Stomach (tissue), 9 donors: Measurements from ENCODE around the gene ETS1. TPM values are rescaled to one million over a fixed set of nuclear protein-coding genes. Genes with fewer than 3 reads are reported as not detected.

ENCODE experiments used
- DNase-seq, 2 donors: peaks; one replicate each; pipeline versions ENCODE4 v3.0.0 to v3.0.0-alpha.2; 2013 to 2019
- H3K27ac ChIP-seq, 5 donors: fragments of 200-600 bp in 4 of 5; sonication (generic) in 4 of 5; one replicate each; pipeline ENCODE4 v1.5.1; 2013 to 2019; ENCODE audit warnings: mild to moderate bottlenecking in 1 of 5, moderate library complexity in 1 of 5
- H3K27me3 ChIP-seq, 3 donors: fragments of 200-600 bp; sonication (generic); one replicate each; pipeline ENCODE4 v1.5.1; 2017 to 2019; ENCODE audit warnings: mixed run types in 1 of 3
- H3K36me3 ChIP-seq, 4 donors: fragments of 200-600 bp; sonication (generic); 1 replicate in 3 of 4; 2 replicates in 1 of 4; pipeline ENCODE4 v1.5.1; 2016 to 2019
- H3K4me1 ChIP-seq, 4 donors: fragments of 200-600 bp; sonication (generic); one replicate each; pipeline ENCODE4 v1.5.1; 2016 to 2019
- H3K4me3 ChIP-seq, 4 donors: fragments of 200-600 bp; sonication (generic) in 3 of 4; one replicate each; pipeline ENCODE4 v1.5.1; 2016 to 2019; ENCODE audit warnings: mild to moderate bottlenecking in 1 of 4
- H3K9me3 ChIP-seq, 4 donors: fragments of 200-600 bp; sonication (generic); one replicate each; pipeline ENCODE4 v1.5.1; 2016 to 2019
- CTCF ChIP-seq, 7 experiments: fragments of 450-650 bp in 4 of 7; fragments of 200-600 bp in 3 of 7; sonication (generic) in 3 of 7; IDR thresholded peaks; one replicate each; pipeline ENCODE4 v1.5.1; 2016 to 2019; ENCODE audit warnings: antibody characterized with exemption in 7 of 7, control low read depth in 2 of 7, mild to moderate bottlenecking in 1 of 7
- EP300 ChIP-seq: sonication (generic); formaldehyde crosslinking; IDR thresholded peaks from one replicate; pipeline ENCODE4 v1.6.1; 2017; ENCODE audit warnings: antibody characterized with exemption
- POLR2A ChIP-seq, 4 donors: fragments of 450-650 bp; IDR thresholded peaks; one replicate each; pipeline ENCODE4 v1.6.1; 2016; ENCODE audit warnings: antibody characterized with exemption in 4 of 4, control low read depth in 2 of 4, mild to moderate bottlenecking in 1 of 4, moderate library complexity in 1 of 4
- POLR2AphosphoS5 ChIP-seq, 3 donors: sonication (generic); formaldehyde crosslinking; IDR thresholded peaks; one replicate each; pipeline ENCODE4 v1.6.1; 2016; ENCODE audit warnings: antibody characterized with exemption in 3 of 3
- WGBS, 5 donors: extraction: QIAGEN DNeasy Blood & Tissue Kit in 3 of 5; methylation state at CpG; one replicate each; pipeline versions ENCODE4 v1.1.5 to v1.1.7; 2013 to 2018; 5-methylcytosine and 5-hydroxymethylcytosine counted together
- intact Hi-C: fragments of 100-400 bp; cut with DNase I; formaldehyde crosslinking; loops from one replicate; pipeline ENCODE4 v1.15.1; 2023; ENCODE audit warnings: low total_unique reads
- polyA plus RNA-seq, 3 donors: library from polyadenylated mRNA; stranded (reverse); fragments of 200-250 nt; gene quantifications; one replicate each; pipeline ENCODE4 v1.2.3, GENCODE V29; 2013
- total RNA-seq, 5 donors: library from RNA; depleted of rRNA; stranded (reverse); fragments of >200 nt; gene quantifications; one replicate each; pipeline versions ENCODE4 v1.1.0 to v1.2.3, GENCODE V29; 2014 to 2016
- donor health status: healthy with polysubstance abuse.
- donor health status: Bipolar disorder and iron deficiency.
- donor health status: healthy.

The ETS1 gene
- total and polyA plus RNA-seq, 8 donors, result 7.0 to 72.5 (median 22.5) TPM

- intact Hi-C loops, result no loop called here
- Histone ChIP-seq H3K27ac (peak overlapping the region in 3 of 5 donors; percentile 18 to 56 (median 35)), H3K4me1 (peaks cover 0 to 23% (median 11%) of the 10 kb centered on the region in 4 donors), H3K27me3 (peaks cover 0 to 14% (median 0%) of the 10 kb centered on the region in 3 donors), H3K4me3 (no peak overlapping the region), H3K36me3 (no peaks in the 10 kb centered on the region), H3K9me3 (no peaks in the 10 kb centered on the region)
- TF ChIP-seq POLR2A (IDR thresholded peaks at IDR 0.05) (no peak), POLR2AphosphoS5 (IDR thresholded peaks at IDR 0.05) (no peak)
- WGBS, 5 donors, result 56 to 71% (median 63%) methylated on average over 9 of the region's 9 CpGs
- DNase-seq, result no peak
Measured at GRCh38 chr11:128575174-128575960, 12.0 kb downstream of the ETS1 start.

DNA sequence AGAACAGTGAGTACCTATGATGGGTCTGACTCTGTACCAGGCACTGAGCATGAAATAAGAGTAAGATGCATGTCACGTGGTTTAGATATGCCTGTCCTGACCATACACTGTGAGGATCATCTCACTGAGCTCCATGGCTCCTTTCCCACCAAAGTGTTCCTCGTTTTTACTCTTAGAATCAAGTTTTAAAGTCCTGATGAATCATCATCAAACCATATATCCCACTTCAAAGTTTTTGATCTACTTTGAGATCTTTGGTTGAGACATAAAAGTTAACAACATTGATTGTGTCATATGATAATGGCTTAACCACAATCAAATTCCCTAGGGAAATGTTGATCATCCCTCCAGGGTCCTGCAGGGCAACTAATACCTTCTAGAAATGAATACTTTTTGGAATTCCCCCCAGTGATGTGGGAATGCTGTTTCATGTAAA lies 12.8 kb downstream of the ETS1 start:
- WGBS, 5 donors, result 70 to 88% (median 77%) methylated on average over 2 of the region's 2 CpGs
- Histone ChIP-seq H3K4me1 (peaks cover 0 to 23% (median 11%) of the 10 kb centered on the region in 4 donors), H3K27me3 (peaks cover 0 to 14% (median 0%) of the 10 kb centered on the region in 3 donors), H3K27ac (peak overlapping the region in 1 of 5 donors; percentile 56), H3K4me3 (no peak overlapping the region), H3K9me3 (no peaks in the 10 kb centered on the region), H3K36me3 (no peaks in the 10 kb centered on the region)
- no peak for DNase-seq
- intact Hi-C loops, result no loop called here
- TF ChIP-seq CTCF (IDR thresholded peaks at IDR 0.05), result no peak

DNA sequence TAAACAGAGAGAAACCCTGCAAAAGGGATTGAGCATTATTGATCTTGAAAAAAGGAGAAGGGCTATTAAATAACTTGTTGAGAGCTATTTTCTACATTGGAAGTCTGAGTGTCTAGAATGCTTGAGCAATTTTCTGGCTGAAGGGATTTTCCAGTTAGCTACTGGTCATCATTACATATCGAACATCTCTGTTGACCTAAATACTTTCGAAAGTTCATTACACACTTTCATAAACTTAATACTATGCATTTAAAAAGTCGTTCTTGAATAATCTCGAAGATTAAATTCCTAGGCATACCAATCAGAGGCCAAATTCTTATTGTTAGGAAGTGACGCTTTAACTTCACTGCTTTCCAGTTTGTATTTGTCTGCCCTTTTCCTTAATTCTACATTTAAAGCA lies 13.7 kb downstream of the ETS1 start:
- no peak overlapping the region for H3K27ac ChIP-seq
- intact Hi-C loops, result no loop called here

DNA sequence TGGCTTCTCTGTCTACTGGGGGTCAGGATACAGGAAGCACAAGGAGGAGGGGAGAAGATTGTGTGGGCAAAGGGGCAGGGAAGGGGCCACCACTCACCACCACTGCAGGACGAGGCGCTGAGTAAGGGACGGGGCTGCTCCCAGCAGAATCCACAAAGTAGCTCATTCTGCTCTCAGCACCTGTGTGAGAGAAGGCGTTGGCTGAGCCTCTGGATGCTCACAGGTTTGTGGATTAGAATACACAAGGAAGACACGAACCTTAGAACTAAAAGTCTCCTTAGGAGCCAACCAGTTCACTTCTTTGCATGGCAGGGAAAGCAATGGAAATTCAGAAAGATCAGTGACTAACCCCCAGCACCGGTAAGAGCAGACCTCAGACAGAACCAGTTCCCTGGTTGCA lies 14.4 kb downstream of the ETS1 start:
- Histone ChIP-seq H3K36me3 (no peaks in the 10 kb centered on the region), H3K4me3 (no peak overlapping the region), H3K9me3 (no peaks in the 10 kb centered on the region), H3K27ac (no peak overlapping the region), H3K4me1 (peaks cover 0 to 23% (median 11%) of the 10 kb centered on the region in 4 donors), H3K27me3 (peaks cover 0 to 8% (median 0%) of the 10 kb centered on the region in 3 donors)
- WGBS, 5 donors, result 67 to 74% (median 72%) methylated on average over 6 of the region's 6 CpGs
- intact Hi-C loops, result no loop called here
- TF ChIP-seq POLR2A (IDR thresholded peaks at IDR 0.05) (no peak), POLR2AphosphoS5 (IDR thresholded peaks at IDR 0.05) (no peak)
- DNase-seq, result no peak

More for the DNA sequence above, 13.7 kb downstream of the ETS1 start:
- no peak overlapping the region for H3K4me3 ChIP-seq
- peaks cover 0 to 8% (median 0%) of the 10 kb centered on the region in 3 donors for H3K27me3 ChIP-seq
- DNase-seq, result no peak
- H3K4me1 ChIP-seq, result peaks cover 0 to 23% (median 11%) of the 10 kb centered on the region in 4 donors
- WGBS, 5 donors, result 88 to 94% (median 92%) methylated on average over 5 of the region's 5 CpGs
- no peak for TF ChIP-seq EP300
- TF ChIP-seq POLR2A (IDR thresholded peaks at IDR 0.05), result no peak
- no peak for TF ChIP-seq CTCF (IDR thresholded peaks at IDR 0.05)
- no peak for TF ChIP-seq POLR2AphosphoS5 (IDR thresholded peaks at IDR 0.05)
- no peaks in the 10 kb centered on the region for H3K9me3 ChIP-seq
- H3K36me3 ChIP-seq, result no peaks in the 10 kb centered on the region

DNA sequence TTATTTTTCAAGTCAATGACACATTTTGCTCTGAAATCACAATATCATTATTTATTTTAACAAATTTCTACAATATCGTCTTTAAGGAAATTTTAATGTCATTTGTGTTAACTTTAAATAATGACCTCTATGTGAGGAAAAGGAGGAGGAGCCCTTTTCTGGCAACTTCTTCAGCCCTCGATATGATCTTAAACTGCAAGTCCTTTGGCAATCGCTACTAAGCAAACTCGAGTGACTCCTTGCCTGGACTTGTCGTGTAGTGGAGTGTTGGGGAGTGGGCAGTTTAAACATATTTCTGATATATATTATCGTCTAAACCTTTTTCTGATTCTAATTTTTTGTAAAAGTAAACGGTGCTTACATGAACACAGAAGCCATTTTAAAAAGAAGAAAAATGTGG lies 16.7 kb downstream of the ETS1 start:
- no peak for DNase-seq
- Histone ChIP-seq H3K4me3 (no peak overlapping the region), H3K36me3 (no peaks in the 10 kb centered on the region), H3K27ac (no peak overlapping the region), H3K27me3 (no peaks in the 10 kb centered on the region), H3K4me1 (peaks cover 0 to 5% (median under 1%) of the 10 kb centered on the region in 4 donors), H3K9me3 (no peaks in the 10 kb centered on the region)
- TF ChIP-seq EP300 (no peak), POLR2A (IDR thresholded peaks at IDR 0.05) (no peak), POLR2AphosphoS5 (IDR thresholded peaks at IDR 0.05) (no peak), CTCF (IDR thresholded peaks at IDR 0.05) (no peak)
- intact Hi-C loops, result no loop called here
- 42 to 53% (median 51%) methylated on average over 7 of the region's 7 CpGs for WGBS, 5 donors
